ENCODE measurements around the gene SRGAP3.

The SRGAP3 gene

DNA sequence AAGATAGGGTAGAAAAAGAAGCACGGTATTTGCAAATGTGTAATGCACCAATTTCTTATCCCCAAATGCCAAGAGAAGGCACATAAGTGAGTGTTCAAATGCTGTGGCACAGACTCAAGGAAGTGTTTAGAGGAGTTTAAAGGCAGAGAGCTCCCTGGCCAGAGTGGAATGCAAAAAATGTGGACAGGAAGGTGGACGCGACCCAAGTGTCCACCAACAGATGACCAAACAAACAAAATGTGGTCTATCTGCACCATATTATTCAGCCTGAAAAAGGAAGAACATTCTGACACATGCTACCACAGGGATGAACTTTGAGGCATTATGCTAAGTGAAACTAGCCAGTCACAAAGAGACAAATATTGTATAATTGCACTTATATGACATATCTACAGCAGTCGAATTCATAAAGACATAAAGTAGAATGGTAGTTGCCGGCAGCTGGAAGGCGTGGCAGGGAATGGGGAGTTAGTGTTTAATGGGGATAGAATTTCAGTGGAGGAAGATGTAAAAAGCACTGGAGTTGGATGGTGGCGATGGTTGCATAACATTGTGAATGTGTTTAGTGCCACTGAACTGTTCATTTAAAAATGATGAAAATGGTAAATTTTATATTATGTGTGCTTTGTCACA is 126.6 kb downstream of the SRGAP3 start:
- no peak overlapping the region for H3K27ac ChIP-seq (ENCODE audit: low read depth, low read length, poor library complexity, severe bottlenecking)
- no peaks in the 10 kb centered on the region for H3K36me3 ChIP-seq (ENCODE audit: insufficient read depth, low read length)
- no peaks in the 10 kb centered on the region for H3K79me2 ChIP-seq (ENCODE audit: insufficient read depth, low read length)
- H3K9me3 ChIP-seq (ENCODE audit: low read length): no peaks in the 10 kb centered on the region
- no peak overlapping the region for H3K9ac ChIP-seq (ENCODE audit: low read length)
- no peaks in the 10 kb centered on the region for H4K20me1 ChIP-seq (ENCODE audit: insufficient read depth, low read length)
- no peak overlapping the region for H2AFZ ChIP-seq (ENCODE audit: low read length)
- no peak overlapping the region for H3K4me2 ChIP-seq (ENCODE audit: low read length)
- no peaks in the 10 kb centered on the region for H3K27me3 ChIP-seq (ENCODE audit: insufficient read depth, low read length)
- H3F3A ChIP-seq (ENCODE audit: insufficient read depth, low read length): no peaks in the 10 kb centered on the region
- no peaks in the 10 kb centered on the region for H3K9me2 ChIP-seq (ENCODE audit: low read depth, low read length)
- H3K4me3 ChIP-seq (ENCODE audit: low read depth, low read length, poor library complexity, severe bottlenecking): no peak overlapping the region
- H3K4me1 ChIP-seq (ENCODE audit: insufficient read depth, low read length, severe bottlenecking): no peaks in the 10 kb centered on the region
- no peak for TF ChIP-seq EZH2 (IDR thresholded peaks at IDR 0.05; ENCODE audit: borderline replicate concordance, low read length)
- TF ChIP-seq, protein P1, sequence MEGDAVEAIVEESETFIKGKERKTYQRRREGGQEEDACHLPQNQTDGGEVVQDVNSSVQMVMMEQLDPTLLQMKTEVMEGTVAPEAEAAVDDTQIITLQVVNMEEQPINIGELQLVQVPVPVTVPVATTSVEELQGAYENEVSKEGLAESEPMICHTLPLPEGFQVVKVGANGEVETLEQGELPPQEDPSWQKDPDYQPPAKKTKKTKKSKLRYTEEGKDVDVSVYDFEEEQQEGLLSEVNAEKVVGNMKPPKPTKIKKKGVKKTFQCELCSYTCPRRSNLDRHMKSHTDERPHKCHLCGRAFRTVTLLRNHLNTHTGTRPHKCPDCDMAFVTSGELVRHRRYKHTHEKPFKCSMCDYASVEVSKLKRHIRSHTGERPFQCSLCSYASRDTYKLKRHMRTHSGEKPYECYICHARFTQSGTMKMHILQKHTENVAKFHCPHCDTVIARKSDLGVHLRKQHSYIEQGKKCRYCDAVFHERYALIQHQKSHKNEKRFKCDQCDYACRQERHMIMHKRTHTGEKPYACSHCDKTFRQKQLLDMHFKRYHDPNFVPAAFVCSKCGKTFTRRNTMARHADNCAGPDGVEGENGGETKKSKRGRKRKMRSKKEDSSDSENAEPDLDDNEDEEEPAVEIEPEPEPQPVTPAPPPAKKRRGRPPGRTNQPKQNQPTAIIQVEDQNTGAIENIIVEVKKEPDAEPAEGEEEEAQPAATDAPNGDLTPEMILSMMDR (IDR thresholded peaks at IDR 0.05; ENCODE audit: low read length): no peak

DNA sequence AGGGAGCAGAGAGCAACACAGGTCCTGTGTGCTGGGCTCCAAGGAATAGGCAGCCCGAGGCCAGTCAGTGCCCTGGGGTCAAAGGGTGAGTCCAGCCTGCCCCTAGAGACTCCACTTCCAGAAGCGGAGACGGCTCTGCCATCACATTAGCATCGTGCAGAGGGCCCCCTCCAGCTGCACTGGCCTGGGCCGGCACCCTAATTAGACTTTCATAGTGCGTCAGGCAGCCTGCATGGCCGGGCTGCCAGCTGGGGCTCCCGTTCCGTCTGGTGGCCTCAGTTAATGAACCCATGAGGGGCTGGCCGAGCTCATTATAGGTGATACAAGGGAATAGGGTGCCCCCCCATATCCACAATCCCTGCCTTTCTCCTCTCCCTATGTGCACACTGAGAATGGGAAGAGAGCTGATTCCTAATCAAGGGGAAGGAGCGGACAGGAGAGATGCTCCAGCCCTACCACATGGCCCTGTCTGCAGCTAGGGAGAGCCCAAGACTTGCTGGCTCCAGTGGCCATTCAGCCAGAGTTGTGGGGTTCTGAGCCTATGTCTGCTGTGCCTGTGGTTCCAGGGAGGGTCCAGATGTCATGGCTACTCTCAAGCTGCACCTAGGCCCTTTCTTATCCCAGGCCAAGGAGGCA is 128.0 kb downstream of the SRGAP3 start:
- Histone ChIP-seq H3K4me1 (ENCODE audit: insufficient read depth, low read length, severe bottlenecking) (no peaks in the 10 kb centered on the region), H4K20me1 (ENCODE audit: insufficient read depth, low read length) (no peaks in the 10 kb centered on the region), H3K4me2 (ENCODE audit: low read length) (no peak overlapping the region), H3K9ac (ENCODE audit: low read length) (no peak overlapping the region), H3K9me3 (ENCODE audit: low read length) (no peaks in the 10 kb centered on the region), H3K36me3 (ENCODE audit: insufficient read depth, low read length) (no peaks in the 10 kb centered on the region), H3K4me3 (ENCODE audit: low read depth, low read length, poor library complexity, severe bottlenecking) (no peak overlapping the region), H3F3A (ENCODE audit: insufficient read depth, low read length) (no peaks in the 10 kb centered on the region), H3K27me3 (ENCODE audit: insufficient read depth, low read length) (no peaks in the 10 kb centered on the region), H3K79me2 (ENCODE audit: insufficient read depth, low read length) (no peaks in the 10 kb centered on the region), H3K9me2 (ENCODE audit: low read depth, low read length) (no peaks in the 10 kb centered on the region), H3K27ac (ENCODE audit: low read depth, low read length, poor library complexity, severe bottlenecking) (no peak overlapping the region), H2AFZ (ENCODE audit: low read length) (no peak overlapping the region)
- no peak for TF ChIP-seq EZH2 (IDR thresholded peaks at IDR 0.05; ENCODE audit: borderline replicate concordance, low read length)

DNA sequence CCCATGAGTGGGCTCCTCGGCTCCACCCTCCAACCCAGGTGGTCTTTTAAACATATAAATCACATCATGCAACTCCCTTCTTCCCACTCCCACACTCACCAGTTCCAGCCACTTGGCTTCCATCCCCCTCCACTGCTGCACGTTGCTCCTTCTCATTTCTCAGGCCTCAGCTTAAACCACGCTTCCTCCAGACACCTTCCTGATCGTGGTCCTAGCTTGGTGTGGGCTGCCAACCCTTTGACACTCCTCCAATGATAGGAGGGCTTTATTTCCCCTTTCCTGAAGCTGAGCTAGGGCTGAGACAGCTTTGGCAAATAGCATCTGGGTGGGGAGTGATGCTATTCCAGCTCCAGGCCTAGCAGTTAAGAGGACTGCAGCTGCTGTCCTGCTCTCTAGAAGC is 130.1 kb downstream of the SRGAP3 start:
- H3K9me2 ChIP-seq (ENCODE audit: low read depth, low read length): no peaks in the 10 kb centered on the region
- no peak overlapping the region for H3K4me2 ChIP-seq (ENCODE audit: low read length)
- H3K36me3 ChIP-seq (ENCODE audit: insufficient read depth, low read length): no peaks in the 10 kb centered on the region
- TF ChIP-seq EZH2 (IDR thresholded peaks at IDR 0.05; ENCODE audit: borderline replicate concordance, low read length): no peak
- TF ChIP-seq, protein P1 (IDR thresholded peaks at IDR 0.05; ENCODE audit: low read length): no peak
- no peaks in the 10 kb centered on the region for H4K20me1 ChIP-seq (ENCODE audit: insufficient read depth, low read length)
- no peaks in the 10 kb centered on the region for H3K4me1 ChIP-seq (ENCODE audit: insufficient read depth, low read length, severe bottlenecking)
- no peaks in the 10 kb centered on the region for H3K27me3 ChIP-seq (ENCODE audit: insufficient read depth, low read length)
- H3K4me3 ChIP-seq (ENCODE audit: low read depth, low read length, poor library complexity, severe bottlenecking): no peak overlapping the region
- no peak overlapping the region for H2AFZ ChIP-seq (ENCODE audit: low read length)
- H3K79me2 ChIP-seq (ENCODE audit: insufficient read depth, low read length): no peaks in the 10 kb centered on the region
- H3K9me3 ChIP-seq (ENCODE audit: low read length): no peaks in the 10 kb centered on the region
- no peak overlapping the region for H3K27ac ChIP-seq (ENCODE audit: low read depth, low read length, poor library complexity, severe bottlenecking)
- no peaks in the 10 kb centered on the region for H3F3A ChIP-seq (ENCODE audit: insufficient read depth, low read length)
- H3K9ac ChIP-seq (ENCODE audit: low read length): no peak overlapping the region
